Calu3 (cell line): ENCODE data around the gene ACSL6. TPM values are rescaled to one million over a fixed set of nuclear protein-coding genes. Genes with fewer than 3 reads are reported as not detected.

ENCODE experiments used
- BruUV-seq: library from RNA; stranded (reverse); fragments of 400-500 nt; replicated peaks from 2 replicates; lab custom pipeline; 2021; lab: Mats Ljungman, UMichigan
- CTCF ChIA-PET: fragments of 300-600 bp; sonication (Branson Sonifier 250); formaldehyde crosslinking; loops from one replicate; lab custom pipeline; 2022; ENCODE audit warnings: antibody characterized with exemption; lab: Charles Lee
- DNase-seq: peaks from one replicate; pipeline ENCODE4 v3.0.0; 2022
- H3K27ac Mint-ChIP-seq: one replicate; pipeline ENCODE4 v1.8.0; 2022; ENCODE audit warnings: mixed read lengths; ENCODE audit not compliant: unreplicated experiment
- H3K27me3 Mint-ChIP-seq: one replicate; pipeline ENCODE4 v1.8.0; 2022; ENCODE audit warnings: mixed read lengths; ENCODE audit not compliant: unreplicated experiment
- H3K36me3 Mint-ChIP-seq: one replicate; pipeline ENCODE4 v1.8.0; 2022; ENCODE audit warnings: mild to moderate bottlenecking, moderate library complexity, mixed read lengths; ENCODE audit not compliant: insufficient read depth, unreplicated experiment
- H3K4me1 Mint-ChIP-seq: one replicate; pipeline ENCODE4 v1.8.0; 2022; ENCODE audit warnings: mild to moderate bottlenecking, low read depth, mixed read lengths; ENCODE audit not compliant: unreplicated experiment
- H3K4me3 Mint-ChIP-seq: one replicate; pipeline ENCODE4 v1.8.0; 2022; ENCODE audit warnings: mild to moderate bottlenecking, low read depth, moderate library complexity, mixed read lengths; ENCODE audit not compliant: unreplicated experiment
- H3K9me3 Mint-ChIP-seq: one replicate; pipeline ENCODE4 v1.8.0; 2022; ENCODE audit warnings: low read depth, mixed read lengths; ENCODE audit not compliant: unreplicated experiment
- CTCF ChIP-seq: fragments of 200-600 bp; IDR thresholded peaks from one replicate; pipeline ENCODE4 v1.8.0; 2022; ENCODE audit warnings: antibody characterized with exemption; ENCODE audit not compliant: unreplicated experiment
- intact Hi-C: fragments of 100-400 bp; cut with micrococcal nuclease; formaldehyde crosslinking; loops from one replicate; pipeline ENCODE4 v1.10.0; 2022; ENCODE audit not compliant: unreplicated experiment
- total RNA-seq: library from RNA; stranded (reverse); gene quantifications from 2 replicates; pipeline ENCODE4 v1.2.3, GENCODE V29; 2022

ACSL6 gene
- total RNA-seq, 1 experiment from 2014 or later: 0.24 TPM

GRCh38 chr5:131965826-131966415 lies 45.5 kb downstream of the ACSL6 start:
- no peak for DNase-seq
- no peaks in the 10 kb centered on the region for H3K4me1 Mint-ChIP-seq
- H3K27me3 Mint-ChIP-seq: peaks cover 30% of the 10 kb centered on the region
- intact Hi-C loops: no loop called here
- no peak for TF ChIP-seq CTCF
- no peak overlapping the region for H3K4me3 Mint-ChIP-seq
- no peaks in the 10 kb centered on the region for H3K9me3 Mint-ChIP-seq
- no peaks in the 10 kb centered on the region for H3K36me3 Mint-ChIP-seq
- BruUV-seq: no TSS peak
- CTCF ChIA-PET: no interaction called here
- no peak overlapping the region for H3K27ac Mint-ChIP-seq

GRCh38 chr5:131959906-131960305 lies 51.6 kb downstream of the ACSL6 start:
- Mint-ChIP-seq H3K27me3 (peaks cover 23% of the 10 kb centered on the region), H3K36me3 (no peaks in the 10 kb centered on the region), H3K9me3 (no peaks in the 10 kb centered on the region), H3K27ac (no peak overlapping the region), H3K4me3 (no peak overlapping the region), H3K4me1 (no peaks in the 10 kb centered on the region)
- intact Hi-C loops: no loop called here
- BruUV-seq: no TSS peak
- no peak for TF ChIP-seq CTCF
- CTCF ChIA-PET: no interaction called here
- no peak for DNase-seq

- BruUV-seq: no TSS peak
- intact Hi-C loops: no loop called here
- no peak for TF ChIP-seq CTCF
- H3K27ac Mint-ChIP-seq: no peak overlapping the region
- DNase-seq: no peak
- peaks cover 30% of the 10 kb centered on the region for H3K27me3 Mint-ChIP-seq
- H3K4me3 Mint-ChIP-seq: no peak overlapping the region
- no peaks in the 10 kb centered on the region for H3K36me3 Mint-ChIP-seq
- CTCF ChIA-PET: no interaction called here
- H3K4me1 Mint-ChIP-seq: no peaks in the 10 kb centered on the region
- H3K9me3 Mint-ChIP-seq: no peaks in the 10 kb centered on the region
These were observed 52.3 kb downstream of the ACSL6 start for GRCh38 chr5:131959136-131959535.

GRCh38 chr5:131957721-131958441 lies 53.6 kb downstream of the ACSL6 start:
- peaks cover 20% of the 10 kb centered on the region for H3K27me3 Mint-ChIP-seq
- BruUV-seq: no TSS peak
- no peak overlapping the region for H3K4me3 Mint-ChIP-seq
- no peaks in the 10 kb centered on the region for H3K4me1 Mint-ChIP-seq
- no peak for TF ChIP-seq CTCF
- DNase-seq: no peak
- H3K9me3 Mint-ChIP-seq: no peaks in the 10 kb centered on the region
- no peak overlapping the region for H3K27ac Mint-ChIP-seq
- intact Hi-C loops: no loop called here
- CTCF ChIA-PET: interaction anchor here (1.0 kb wide), 1 partner anchor 50 kb away, joined by 3 read pairs; no protein-coding TSS in a partner anchor
- H3K36me3 Mint-ChIP-seq: no peaks in the 10 kb centered on the region
